IMR-90 (cell line): ENCODE data around the gene ENTREP3. TPM values are rescaled to one million over a fixed set of nuclear protein-coding genes. Genes with fewer than 3 reads are reported as not detected.

Source experiments
- ATAC-seq: fragments of 200-7000 bp; cut with Tn5 transposase; 2 replicates; pipeline ENCODE4 v1.9.1; 2020; ENCODE audit warnings: low read depth, mild to moderate bottlenecking, moderate library complexity
- BruUV-seq: library from RNA; stranded (reverse); fragments of 400-500 nt; replicated peaks from 2 replicates; lab custom pipeline; 2021; lab: Mats Ljungman, UMichigan
- CTCF ChIA-PET: fragments of 300-600 bp; formaldehyde crosslinking; extraction: SDS; loops from one replicate; lab custom pipeline; 2021; ENCODE audit warnings: antibody characterized with exemption; lab: Yijun Ruan, JAX
- POLR2A ChIA-PET: fragments of 300-600 bp; sonication (Branson Sonifier 250); formaldehyde crosslinking; loops from one replicate; lab custom pipeline; 2022; ENCODE audit warnings: antibody characterized with exemption; ENCODE audit not compliant: unreplicated experiment; lab: Charles Lee
- DNase-seq: peaks from one replicate; pipeline ENCODE4 v3.0.0; 2013
- H2AFZ ChIP-seq: replicated peaks from 2 replicates; pipeline ENCODE3; 2013; ENCODE audit warnings: low read length, mild to moderate bottlenecking; ENCODE audit not compliant: poor library complexity
- H2AK5ac ChIP-seq: 2 replicates; pipeline ENCODE4 v1.6.1; 2013; ENCODE audit warnings: low read depth, low read length, inconsistent platforms
- H2AK9ac ChIP-seq: replicated peaks from 2 replicates; pipeline ENCODE3; 2013; ENCODE audit warnings: mild to moderate bottlenecking, low read depth, low read length, moderate library complexity; ENCODE audit not compliant: poor library complexity
- H2BK120ac ChIP-seq: 2 replicates; pipeline ENCODE4 v1.6.1; 2013; ENCODE audit warnings: low read depth, low read length, inconsistent platforms
- H2BK15ac ChIP-seq: 3 replicates; pipeline ENCODE4 v1.6.1; 2013; ENCODE audit warnings: low read depth, low read length, inconsistent platforms
- H2BK20ac ChIP-seq: 2 replicates; pipeline ENCODE4 v1.6.1; 2013; ENCODE audit warnings: low read depth, mild to moderate bottlenecking, inconsistent platforms, low read length, moderate library complexity
- H2BK5ac ChIP-seq: 2 replicates; pipeline ENCODE4 v1.6.1; 2013; ENCODE audit warnings: mild to moderate bottlenecking, low read depth, low read length, inconsistent platforms; ENCODE audit not compliant: poor library complexity, severe bottlenecking
- H3K14ac ChIP-seq: replicated peaks from 2 replicates; pipeline ENCODE4 v1.6.1; 2013; ENCODE audit warnings: low read depth, low read length, inconsistent platforms
- H3K18ac ChIP-seq: 2 replicates; pipeline ENCODE4 v1.6.1; 2013; ENCODE audit warnings: low read depth, low read length, control low read depth
- H3K23ac ChIP-seq: 2 replicates; pipeline ENCODE4 v1.6.1; 2013; ENCODE audit warnings: low read depth, low read length, inconsistent platforms
- H3K27ac ChIP-seq: 2 replicates; pipeline ENCODE4 v1.5.1; 2013; ENCODE audit warnings: mild to moderate bottlenecking, control low read depth, low read length; ENCODE audit not compliant: insufficient read depth
- H3K27me3 ChIP-seq: 2 replicates; pipeline ENCODE4 v1.6.1; 2013; ENCODE audit warnings: low read length; ENCODE audit not compliant: control insufficient read depth, insufficient read depth
- H3K36me3 ChIP-seq: 2 replicates; pipeline ENCODE4 v1.6.1; 2013; ENCODE audit warnings: low read length, mixed read lengths; ENCODE audit not compliant: control insufficient read depth, insufficient read depth
- H3K4ac ChIP-seq: 2 replicates; pipeline ENCODE4 v1.6.1; 2013; ENCODE audit warnings: low read depth, low read length, inconsistent platforms
- H3K4me1 ChIP-seq: 2 replicates; pipeline ENCODE4 v1.6.1; 2013; ENCODE audit warnings: low read length, mixed read lengths; ENCODE audit not compliant: control insufficient read depth, insufficient read depth
- H3K4me2 ChIP-seq: 2 replicates; pipeline ENCODE4 v1.6.1; 2013; ENCODE audit warnings: low read depth, mild to moderate bottlenecking, control low read depth, low read length, moderate library complexity
- H3K4me3 ChIP-seq: 2 replicates; pipeline ENCODE4 v1.5.1; 2013; ENCODE audit warnings: low read depth, mild to moderate bottlenecking, control low read depth, low read length, moderate library complexity; ENCODE audit not compliant: insufficient read depth
- H3K56ac ChIP-seq: 2 replicates; pipeline ENCODE4 v1.6.1; 2013; ENCODE audit warnings: low read length, inconsistent platforms; ENCODE audit not compliant: insufficient read depth; ENCODE audit errors: extremely low read depth
- H3K79me1 ChIP-seq, 2 experiments: 2 replicates each; pipeline ENCODE4 v1.6.1; 2013; ENCODE audit warnings: low read length in 2 of 2, inconsistent platforms in 1 of 2, low read depth in 1 of 2
- H3K9ac ChIP-seq: 2 replicates; pipeline ENCODE4 v1.6.1; 2013; ENCODE audit warnings: low read depth, low read length, control low read depth
- H3K9me1 ChIP-seq: 2 replicates; pipeline ENCODE4 v1.6.1; 2013; ENCODE audit warnings: low read length, inconsistent platforms; ENCODE audit not compliant: insufficient read depth
- H3K9me3 ChIP-seq: 2 replicates; pipeline ENCODE4 v1.6.1; 2013; ENCODE audit warnings: low read length; ENCODE audit not compliant: control insufficient read depth, insufficient read depth
- H4K20me1 ChIP-seq: 2 replicates; pipeline ENCODE4 v1.6.1; 2013; ENCODE audit warnings: low read length, inconsistent platforms; ENCODE audit not compliant: insufficient read depth
- H4K5ac ChIP-seq: 2 replicates; pipeline ENCODE4 v1.6.1; 2013; ENCODE audit warnings: mild to moderate bottlenecking, low read depth, low read length, control low read depth
- H4K8ac ChIP-seq, 2 experiments: 2 replicates each; pipeline ENCODE4 v1.6.1; 2013; ENCODE audit warnings: low read depth in 2 of 2, low read length in 2 of 2, control low read depth in 1 of 2, inconsistent platforms in 1 of 2
- H4K91ac ChIP-seq: 2 replicates; pipeline ENCODE4 v1.6.1; 2013; ENCODE audit warnings: low read depth, low read length, inconsistent platforms; ENCODE audit not compliant: insufficient read depth
- MAFK ChIP-seq: IDR thresholded peaks from 2 replicates; pipeline ENCODE4 v1.6.1; 2012; ENCODE audit warnings: low read depth, low read length, improper control_type of control experiment
- MXI1 ChIP-seq: IDR thresholded peaks from 2 replicates; pipeline ENCODE4 v1.6.1; 2012; ENCODE audit warnings: low read depth, mild to moderate bottlenecking, low read length, moderate library complexity, borderline replicate concordance
- POLR2A ChIP-seq: IDR thresholded peaks from 2 replicates; pipeline ENCODE4 v1.6.1; 2012; ENCODE audit warnings: mild to moderate bottlenecking, low read depth, low read length
- RAD21 ChIP-seq: IDR thresholded peaks from 2 replicates; pipeline ENCODE4 v1.6.1; 2012; ENCODE audit warnings: low read length, improper control_type of control experiment
- SMC3 ChIP-seq: fragments of 150-350 bp; IDR thresholded peaks from 2 replicates; pipeline ENCODE4 v1.6.1; 2016; ENCODE audit warnings: low read depth, mild to moderate bottlenecking, antibody characterized with exemption, low read length, moderate library complexity
- WGBS, 2 experiments: methylation state at CpG; one replicate each; pipeline versions ENCODE4 v1.1.5 to v1.1.7; 2013; ENCODE audit warnings: missing lambda C conversion rate in 2 of 2; ENCODE audit not compliant: insufficient read length in 1 of 2; ENCODE audit errors: extremely low coverage in 2 of 2; 5-methylcytosine and 5-hydroxymethylcytosine counted together
- dilution Hi-C: fragments of 300-500 bp; cut with HindIII; formaldehyde crosslinking; loops from one replicate; pipeline ENCODE4 v1.14.3; 2018; ENCODE audit warnings: low sequenced_read_pairs; ENCODE audit not compliant: unreplicated experiment
- in situ Hi-C: fragments of 300-500 bp; cut with MboI; formaldehyde crosslinking; loops from 3 replicates; pipeline ENCODE4 v1.14.3; 2019; ENCODE audit warnings: low sequenced_read_pairs, inconsistent platforms, mixed read lengths
- intact Hi-C: fragments of 100-400 bp; cut with micrococcal nuclease; formaldehyde crosslinking; loops from 2 replicates; pipeline ENCODE4 v1.10.0; 2022
- polyA plus RNA-seq, 3 experiments: library from polyadenylated mRNA; depleted of rRNA; stranded (reverse); fragments of >200 nt; gene quantifications; 2 replicates each; pipeline ENCODE4 v1.2.3, GENCODE V29; 2012; ENCODE audit warnings: low replicate concordance in 1 of 3
- total RNA-seq: library from RNA; depleted of rRNA; stranded (reverse); fragments of >200 nt; gene quantifications from 2 replicates; pipeline ENCODE4 v1.2.3, GENCODE V29; 2012
- TF ChIP-seq, protein P1 (sequence below): conservative IDR thresholded peaks from 2 replicates; pipeline ENCODE4 v1.5.1; 2012; ENCODE audit warnings: mild to moderate bottlenecking, low read depth, low read length, improper control_type of control experiment
- TF ChIP-seq, protein P2 (sequence below): fragments of 150-350 bp; IDR thresholded peaks from 2 replicates; pipeline ENCODE4 v1.6.1; 2016; ENCODE audit warnings: low read depth, mild to moderate bottlenecking, low read length, moderate library complexity, borderline replicate concordance

Gene ENTREP3
- total and polyA plus RNA-seq, 2 of the 4 experiments (the other 2 are of a cell fraction): 1.4 to 23.8 TPM

DNA sequence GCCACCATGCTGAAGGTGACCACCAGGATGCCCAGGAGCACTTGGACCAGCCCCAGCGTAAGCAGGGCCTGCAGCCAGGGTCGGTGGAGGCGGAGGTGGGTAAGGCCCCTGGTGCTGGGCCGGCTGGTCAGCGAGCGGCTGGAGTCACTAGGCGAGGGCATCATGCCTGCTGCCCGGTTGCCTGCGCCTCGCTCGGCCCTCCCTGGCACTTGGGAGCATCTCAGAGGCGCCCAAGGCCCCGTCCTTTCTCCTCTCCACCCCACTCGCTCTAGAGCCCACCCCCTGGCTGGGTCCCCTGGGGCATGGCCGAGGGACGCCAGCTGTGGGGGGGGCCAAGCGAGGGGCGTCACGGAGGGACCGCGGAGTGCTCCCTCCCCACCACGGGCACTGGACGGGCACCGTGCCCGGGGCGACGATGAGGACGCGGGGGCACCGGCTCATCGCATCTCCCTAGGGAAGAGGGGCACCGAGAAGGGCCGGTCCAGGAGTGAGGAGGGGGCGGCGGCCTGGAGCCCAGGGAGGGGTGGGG lies 505 bp downstream of the ENTREP3 start:
- Histone ChIP-seq H3K9me1 (peaks cover 4% of the 10 kb centered on the region; the same call in 1 of the 2 replicates), H4K91ac (peak overlapping the region; percentile 47), H2BK15ac (no peak overlapping the region), H2AK9ac (peak overlapping the region; percentile 99), H2AFZ (peak overlapping the region; percentile 98), H3K4me3 (peak overlapping the region; percentile 71), H3K27ac (peak overlapping the region; percentile 71), H3K56ac (no peak overlapping the region), H4K5ac (peak overlapping the region; percentile 94), H3K14ac (peak overlapping the region; percentile 71), H2BK20ac (no peak overlapping the region), H2BK5ac (peak overlapping the region; percentile 77), H4K20me1 (no peaks in the 10 kb centered on the region), H3K27me3 (no peaks in the 10 kb centered on the region), H2BK120ac (0 out of 2 replicates have a peak overlapping the region, but pooled peaks have one; percentile 10), H2AK5ac (peak overlapping the region; percentile 97), H3K23ac (peak overlapping the region; percentile 94), H3K79me1 (peaks cover 12 to 42% of the 10 kb centered on the region in 2 experiments), H3K4ac (peak overlapping the region; percentile 92), H3K18ac (peak overlapping the region; percentile 66), H3K4me2 (peak overlapping the region; percentile 100), H3K4me1 (peaks cover 17% of the 10 kb centered on the region), H4K8ac (peak overlapping the region; percentile 17 to 87; a peak in 3 of 4 replicates), H3K9ac (peak overlapping the region; percentile 73), H3K9me3 (no peaks in the 10 kb centered on the region), H3K36me3 (peaks cover 15% of the 10 kb centered on the region)
- DNase-seq (no peak), ATAC-seq (peak; percentile 7)
- dilution Hi-C loops (no loop called here), intact Hi-C loops (loop anchor here (5.0 kb wide), 1 partner anchor 338 kb away; no protein-coding TSS in a partner anchor), in situ Hi-C loops (no loop called here)
- WGBS, 2 experiments: 0% methylated on average over 1 of the region's 35 CpGs; no CpG with 5 or more reads in 1 of the 2 experiments
- ChIA-PET POLR2A (no interaction called here), CTCF (interaction anchor here (0.6 kb wide), 1 partner anchor 725 kb away, joined by 3 read pairs; no protein-coding TSS in a partner anchor)
- no TSS peak for BruUV-seq
- no peak for TF ChIP-seq MXI1
- TF ChIP-seq SMC3: no peak
- no peak for TF ChIP-seq POLR2A
- TF ChIP-seq, protein P1, sequence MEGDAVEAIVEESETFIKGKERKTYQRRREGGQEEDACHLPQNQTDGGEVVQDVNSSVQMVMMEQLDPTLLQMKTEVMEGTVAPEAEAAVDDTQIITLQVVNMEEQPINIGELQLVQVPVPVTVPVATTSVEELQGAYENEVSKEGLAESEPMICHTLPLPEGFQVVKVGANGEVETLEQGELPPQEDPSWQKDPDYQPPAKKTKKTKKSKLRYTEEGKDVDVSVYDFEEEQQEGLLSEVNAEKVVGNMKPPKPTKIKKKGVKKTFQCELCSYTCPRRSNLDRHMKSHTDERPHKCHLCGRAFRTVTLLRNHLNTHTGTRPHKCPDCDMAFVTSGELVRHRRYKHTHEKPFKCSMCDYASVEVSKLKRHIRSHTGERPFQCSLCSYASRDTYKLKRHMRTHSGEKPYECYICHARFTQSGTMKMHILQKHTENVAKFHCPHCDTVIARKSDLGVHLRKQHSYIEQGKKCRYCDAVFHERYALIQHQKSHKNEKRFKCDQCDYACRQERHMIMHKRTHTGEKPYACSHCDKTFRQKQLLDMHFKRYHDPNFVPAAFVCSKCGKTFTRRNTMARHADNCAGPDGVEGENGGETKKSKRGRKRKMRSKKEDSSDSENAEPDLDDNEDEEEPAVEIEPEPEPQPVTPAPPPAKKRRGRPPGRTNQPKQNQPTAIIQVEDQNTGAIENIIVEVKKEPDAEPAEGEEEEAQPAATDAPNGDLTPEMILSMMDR: no peak
- TF ChIP-seq, protein P2, sequence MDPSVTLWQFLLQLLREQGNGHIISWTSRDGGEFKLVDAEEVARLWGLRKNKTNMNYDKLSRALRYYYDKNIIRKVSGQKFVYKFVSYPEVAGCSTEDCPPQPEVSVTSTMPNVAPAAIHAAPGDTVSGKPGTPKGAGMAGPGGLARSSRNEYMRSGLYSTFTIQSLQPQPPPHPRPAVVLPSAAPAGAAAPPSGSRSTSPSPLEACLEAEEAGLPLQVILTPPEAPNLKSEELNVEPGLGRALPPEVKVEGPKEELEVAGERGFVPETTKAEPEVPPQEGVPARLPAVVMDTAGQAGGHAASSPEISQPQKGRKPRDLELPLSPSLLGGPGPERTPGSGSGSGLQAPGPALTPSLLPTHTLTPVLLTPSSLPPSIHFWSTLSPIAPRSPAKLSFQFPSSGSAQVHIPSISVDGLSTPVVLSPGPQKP: no peak
- no peak for TF ChIP-seq MAFK
- no peak for TF ChIP-seq RAD21
